ENCODE data around the gene FMO3. TPM values are rescaled to one million over a fixed set of nuclear protein-coding genes. Genes with fewer than 3 reads are reported as not detected.

FMO3 gene
- total RNA-seq, 1 donor from 2014 or later: not detected

- Mint-ChIP-seq H3K36me3 (ENCODE audit: unreplicated experiment) (no peaks in the 10 kb centered on the region), H3K4me1 (ENCODE audit: low read depth, unreplicated experiment) (peaks cover 11% of the 10 kb centered on the region), H3K27ac (ENCODE audit: unreplicated experiment) (no peak overlapping the region), H3K27me3 (ENCODE audit: unreplicated experiment) (no peaks in the 10 kb centered on the region), H3K4me3 (ENCODE audit: unreplicated experiment) (no peak overlapping the region), H3K9me3 (ENCODE audit: unreplicated experiment) (no peaks in the 10 kb centered on the region)
- no peak for DNase-seq
- TF ChIP-seq CTCF (IDR thresholded peaks at IDR 0.05; ENCODE audit: partially characterized antibody, unreplicated experiment): no peak
Measured at GRCh38 chr1:171142416-171143385, 52.0 kb downstream of the FMO3 start.

DNA sequence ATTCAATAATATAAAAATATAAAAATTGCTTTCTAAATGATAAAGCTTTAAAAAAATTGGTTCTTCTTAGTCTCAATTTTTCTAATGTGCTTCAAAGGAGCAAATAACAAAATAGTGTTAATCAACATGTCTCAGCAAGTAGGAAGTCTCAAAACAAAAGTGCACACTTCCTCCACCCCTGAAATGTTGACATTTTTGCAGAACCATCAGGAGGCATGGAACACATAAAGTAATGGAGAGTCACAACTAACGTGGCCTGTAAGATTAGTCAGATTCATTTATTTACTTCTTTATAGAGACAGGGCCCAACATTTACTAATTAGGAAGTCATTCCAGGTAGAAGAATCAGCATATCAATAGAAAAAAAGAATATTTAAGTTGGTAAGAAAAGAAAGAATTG, 59.5 kb downstream of the FMO3 start:
- no peaks in the 10 kb centered on the region for H3K9me3 Mint-ChIP-seq (ENCODE audit: unreplicated experiment)
- no peak overlapping the region for H3K4me3 Mint-ChIP-seq (ENCODE audit: unreplicated experiment)
- no peak overlapping the region for H3K27ac Mint-ChIP-seq (ENCODE audit: unreplicated experiment)
- no peaks in the 10 kb centered on the region for H3K36me3 Mint-ChIP-seq (ENCODE audit: unreplicated experiment)
- H3K27me3 Mint-ChIP-seq (ENCODE audit: unreplicated experiment): no peaks in the 10 kb centered on the region
- DNase-seq: no peak
- no peak for TF ChIP-seq CTCF (IDR thresholded peaks at IDR 0.05; ENCODE audit: partially characterized antibody, unreplicated experiment)
- no peaks in the 10 kb centered on the region for H3K4me1 Mint-ChIP-seq (ENCODE audit: low read depth, unreplicated experiment)

DNA sequence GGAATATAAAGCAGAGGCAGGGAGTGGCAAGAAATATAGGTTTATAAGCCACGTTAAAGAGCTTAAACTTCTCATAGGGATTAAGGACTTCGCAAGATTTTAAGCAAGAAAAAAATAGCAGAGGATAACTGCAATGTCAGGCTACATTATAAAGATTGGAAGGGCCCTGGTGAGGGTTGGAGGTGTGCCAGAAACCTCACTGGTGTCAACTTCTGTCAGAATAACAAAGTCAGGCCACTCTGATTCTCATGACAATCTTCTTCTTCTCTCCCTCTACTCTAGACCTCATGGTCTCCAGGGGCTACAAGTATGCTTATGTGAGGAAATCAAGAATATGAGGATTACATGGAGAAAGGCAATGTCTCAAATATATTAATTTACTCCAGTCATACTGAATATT, 61.8 kb downstream of the FMO3 start:
- TF ChIP-seq CTCF (IDR thresholded peaks at IDR 0.05; ENCODE audit: partially characterized antibody, unreplicated experiment): no peak
- no peaks in the 10 kb centered on the region for H3K27me3 Mint-ChIP-seq (ENCODE audit: unreplicated experiment)
- no peak for DNase-seq
- no peak overlapping the region for H3K27ac Mint-ChIP-seq (ENCODE audit: unreplicated experiment)
- H3K9me3 Mint-ChIP-seq (ENCODE audit: unreplicated experiment): no peaks in the 10 kb centered on the region
- no peaks in the 10 kb centered on the region for H3K36me3 Mint-ChIP-seq (ENCODE audit: unreplicated experiment)
- no peak overlapping the region for H3K4me3 Mint-ChIP-seq (ENCODE audit: unreplicated experiment)
- no peaks in the 10 kb centered on the region for H3K4me1 Mint-ChIP-seq (ENCODE audit: low read depth, unreplicated experiment)

DNA sequence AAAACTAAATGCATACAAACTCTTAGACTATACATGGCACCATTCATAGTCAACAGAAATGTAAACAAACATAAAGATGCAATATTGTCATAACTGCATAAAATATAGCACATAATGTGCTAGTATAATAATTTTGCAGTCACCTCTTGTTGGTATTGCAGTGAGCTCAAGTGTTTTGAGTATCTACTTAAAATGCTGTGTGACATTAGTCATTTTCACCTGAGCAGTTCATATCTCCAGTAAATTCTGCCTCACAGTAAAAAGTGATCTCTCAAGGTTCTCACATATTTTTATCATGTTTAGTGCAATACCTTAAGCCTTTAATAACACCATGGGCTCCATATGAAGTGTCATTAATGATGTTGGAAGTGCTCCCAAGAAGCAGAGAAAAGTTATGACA, 64.8 kb downstream of the FMO3 start:
- no peak overlapping the region for H3K27ac Mint-ChIP-seq (ENCODE audit: unreplicated experiment)
- no peaks in the 10 kb centered on the region for H3K4me1 Mint-ChIP-seq (ENCODE audit: low read depth, unreplicated experiment)
- TF ChIP-seq CTCF (IDR thresholded peaks at IDR 0.05; ENCODE audit: partially characterized antibody, unreplicated experiment): no peak
- H3K36me3 Mint-ChIP-seq (ENCODE audit: unreplicated experiment): no peaks in the 10 kb centered on the region
- no peaks in the 10 kb centered on the region for H3K27me3 Mint-ChIP-seq (ENCODE audit: unreplicated experiment)
- no peak overlapping the region for H3K4me3 Mint-ChIP-seq (ENCODE audit: unreplicated experiment)
- H3K9me3 Mint-ChIP-seq (ENCODE audit: unreplicated experiment): no peaks in the 10 kb centered on the region
- no peak for DNase-seq

DNA sequence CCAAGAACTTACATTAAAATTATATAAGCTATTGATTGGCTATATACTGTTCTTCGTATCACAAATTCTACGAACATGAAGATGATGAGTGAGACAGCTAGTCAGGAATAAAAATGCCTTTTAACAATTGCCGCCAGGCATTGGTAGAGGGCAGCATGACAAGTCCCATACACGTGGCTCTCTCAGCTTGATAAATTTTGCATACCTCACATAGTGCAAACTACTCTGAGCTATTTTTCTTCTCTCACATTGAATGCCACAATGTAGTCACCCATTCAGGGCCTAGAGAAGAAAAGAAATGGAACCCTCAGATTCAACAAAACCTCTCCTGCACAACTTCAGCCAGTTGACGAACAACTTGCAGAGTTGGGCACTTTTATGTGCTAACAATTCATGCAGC, 67.4 kb downstream of the FMO3 start:
- no peak for TF ChIP-seq CTCF (IDR thresholded peaks at IDR 0.05; ENCODE audit: partially characterized antibody, unreplicated experiment)
- no peak for DNase-seq
- Mint-ChIP-seq H3K27ac (ENCODE audit: unreplicated experiment) (no peak overlapping the region), H3K9me3 (ENCODE audit: unreplicated experiment) (no peaks in the 10 kb centered on the region), H3K27me3 (ENCODE audit: unreplicated experiment) (no peaks in the 10 kb centered on the region), H3K36me3 (ENCODE audit: unreplicated experiment) (no peaks in the 10 kb centered on the region), H3K4me1 (ENCODE audit: low read depth, unreplicated experiment) (no peaks in the 10 kb centered on the region), H3K4me3 (ENCODE audit: unreplicated experiment) (no peak overlapping the region)

Measured in glutamatergic neuron (in vitro differentiated cells).